ENCODE data around the gene CBX2.
"Not testable (repeated sequence)": the region's sequence is repeated elsewhere in the genome, so short reads cannot be mapped to it uniquely, and the experiment has no call there.

Gene CBX2

DNA sequence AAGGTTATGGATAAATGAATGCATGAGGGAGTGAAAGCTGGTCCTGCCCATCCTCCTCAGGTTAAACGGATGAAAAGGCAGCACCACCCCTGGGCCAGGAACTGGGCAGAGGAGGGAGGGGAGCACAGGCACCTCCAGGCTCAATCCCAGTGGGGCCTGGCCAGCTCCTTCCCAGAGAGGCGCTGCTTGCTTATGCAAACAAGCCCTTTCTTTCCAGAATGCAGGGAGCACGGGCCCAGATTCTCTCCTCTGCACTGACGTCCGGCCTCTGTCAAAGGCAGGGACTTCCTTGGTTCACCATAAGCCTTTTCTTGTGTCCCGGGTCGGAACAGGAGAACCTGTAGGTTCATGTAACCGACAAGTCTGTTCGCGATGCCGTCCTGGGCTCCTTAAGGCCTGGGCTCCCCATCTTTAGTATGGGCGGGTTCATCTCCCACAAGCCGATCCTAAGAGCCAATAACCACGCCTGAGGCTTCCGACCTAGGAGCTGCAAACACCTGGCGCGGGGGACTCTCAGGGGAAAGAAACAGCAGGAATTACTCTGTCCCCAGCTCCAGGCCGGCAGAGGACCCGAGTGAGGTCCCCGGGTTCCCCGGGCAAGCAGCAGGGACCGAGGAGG lies 30.9 kb upstream of the CBX2 start:
- Histone ChIP-seq H3K9ac (ENCODE audit: low read depth, low read length) (no peak overlapping the region), H3K9me3 (ENCODE audit: control insufficient read depth, insufficient read depth, low read length) (no peaks in the 10 kb centered on the region), H3K36me3 (ENCODE audit: control insufficient read depth, insufficient read depth, low read length) (no peaks in the 10 kb centered on the region), H3K27me3 (ENCODE audit: control insufficient read depth, insufficient read depth, low read length) (peaks cover 53% of the 10 kb centered on the region), H3K4me1 (ENCODE audit: control insufficient read depth, insufficient read depth, low read length) (peaks cover 7% of the 10 kb centered on the region), H3K4me3 (ENCODE audit: low read depth, low read length) (peak overlapping the region; percentile 37)

DNA sequence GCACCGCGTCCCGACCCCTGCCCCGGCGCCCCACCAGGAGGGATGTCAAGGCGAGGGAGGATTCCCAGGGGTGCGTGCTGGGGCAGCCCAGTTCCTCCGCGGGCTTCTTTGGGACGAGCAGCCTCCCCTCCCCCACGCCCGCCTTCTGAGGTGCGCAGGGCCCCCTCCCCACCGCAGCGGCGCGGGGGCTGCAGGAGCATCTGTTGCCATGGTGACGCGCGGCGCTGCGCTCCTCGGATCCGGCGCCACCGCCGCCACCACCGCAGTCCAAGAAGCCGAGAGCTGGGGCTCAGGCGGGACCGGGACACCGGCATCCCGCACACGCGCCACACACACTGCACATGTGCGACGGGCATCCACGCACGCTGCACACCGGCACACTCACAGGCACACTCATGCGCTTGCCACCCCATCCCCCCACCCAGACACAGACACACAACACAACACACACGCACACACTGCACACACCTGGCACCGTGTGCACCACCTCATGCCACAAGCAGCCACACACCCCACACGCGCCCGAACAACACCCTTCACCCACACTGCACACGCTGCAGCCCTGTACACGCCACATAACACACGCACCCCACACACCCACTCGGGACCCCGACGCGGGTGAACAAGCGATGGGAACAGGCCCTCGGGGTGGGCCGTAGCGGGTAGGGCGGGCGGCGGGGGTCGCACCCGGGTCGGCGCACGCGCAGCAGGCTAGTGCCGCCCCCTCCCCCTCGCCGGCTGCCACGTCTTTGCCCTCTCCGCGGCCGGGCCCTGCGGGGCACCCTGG lies 30.2 kb upstream of the CBX2 start:
- Histone ChIP-seq H3K27me3 (ENCODE audit: control insufficient read depth, insufficient read depth, low read length) (peaks cover 47% of the 10 kb centered on the region), H3K9ac (ENCODE audit: low read depth, low read length) (no peak overlapping the region), H3K4me3 (ENCODE audit: low read depth, low read length) (peak overlapping the region; percentile 74), H3K4me1 (ENCODE audit: control insufficient read depth, insufficient read depth, low read length) (peaks cover 7% of the 10 kb centered on the region), H3K36me3 (ENCODE audit: control insufficient read depth, insufficient read depth, low read length) (no peaks in the 10 kb centered on the region), H3K9me3 (ENCODE audit: control insufficient read depth, insufficient read depth, low read length) (no peaks in the 10 kb centered on the region)

DNA sequence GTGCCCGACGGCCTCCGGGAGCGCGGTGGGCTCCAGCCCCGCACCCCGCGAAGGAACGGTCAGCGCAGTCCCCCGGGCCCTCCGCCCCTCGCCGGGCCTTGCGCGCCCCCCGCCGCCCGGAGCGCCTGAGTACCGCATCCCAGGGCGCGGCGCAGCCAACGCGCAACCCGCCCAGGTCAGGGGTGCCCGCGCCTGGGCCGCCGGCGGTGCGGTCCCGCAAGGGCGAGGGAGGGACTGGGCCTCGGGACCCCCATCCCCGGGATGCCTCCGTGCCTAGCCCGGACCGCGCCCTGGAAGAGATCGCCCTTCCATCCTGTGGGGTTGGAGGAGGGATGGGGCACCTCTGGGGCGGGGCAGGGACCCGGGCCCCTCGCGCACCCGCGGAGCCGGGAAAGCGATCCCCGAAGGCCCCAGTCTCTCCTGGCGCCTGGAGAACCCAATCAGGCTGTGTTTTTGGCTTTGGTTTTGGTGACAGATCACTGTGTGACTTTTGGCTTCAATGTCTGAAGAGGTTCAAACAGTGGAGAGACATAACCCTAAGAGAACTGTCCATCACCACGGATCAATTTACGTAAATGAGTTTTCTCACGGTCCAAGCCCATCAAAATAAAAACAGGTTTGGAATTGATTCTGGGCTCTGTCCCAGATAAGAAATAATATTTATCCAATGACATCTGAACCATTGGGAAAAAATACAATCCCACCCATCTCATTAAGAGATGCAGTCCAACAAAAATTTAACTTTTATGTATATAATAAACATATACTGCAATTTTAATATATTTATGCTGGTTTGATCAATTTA lies 29.5 kb upstream of the CBX2 start:
- Histone ChIP-seq H3K9ac (ENCODE audit: low read depth, low read length) (no peak overlapping the region), H3K4me3 (ENCODE audit: low read depth, low read length) (peak overlapping the region; percentile 74), H3K36me3 (ENCODE audit: control insufficient read depth, insufficient read depth, low read length) (no peaks in the 10 kb centered on the region), H3K4me1 (ENCODE audit: control insufficient read depth, insufficient read depth, low read length) (peaks cover 7% of the 10 kb centered on the region), H3K27me3 (ENCODE audit: control insufficient read depth, insufficient read depth, low read length) (peaks cover 42% of the 10 kb centered on the region), H3K9me3 (ENCODE audit: control insufficient read depth, insufficient read depth, low read length) (no peaks in the 10 kb centered on the region)

DNA sequence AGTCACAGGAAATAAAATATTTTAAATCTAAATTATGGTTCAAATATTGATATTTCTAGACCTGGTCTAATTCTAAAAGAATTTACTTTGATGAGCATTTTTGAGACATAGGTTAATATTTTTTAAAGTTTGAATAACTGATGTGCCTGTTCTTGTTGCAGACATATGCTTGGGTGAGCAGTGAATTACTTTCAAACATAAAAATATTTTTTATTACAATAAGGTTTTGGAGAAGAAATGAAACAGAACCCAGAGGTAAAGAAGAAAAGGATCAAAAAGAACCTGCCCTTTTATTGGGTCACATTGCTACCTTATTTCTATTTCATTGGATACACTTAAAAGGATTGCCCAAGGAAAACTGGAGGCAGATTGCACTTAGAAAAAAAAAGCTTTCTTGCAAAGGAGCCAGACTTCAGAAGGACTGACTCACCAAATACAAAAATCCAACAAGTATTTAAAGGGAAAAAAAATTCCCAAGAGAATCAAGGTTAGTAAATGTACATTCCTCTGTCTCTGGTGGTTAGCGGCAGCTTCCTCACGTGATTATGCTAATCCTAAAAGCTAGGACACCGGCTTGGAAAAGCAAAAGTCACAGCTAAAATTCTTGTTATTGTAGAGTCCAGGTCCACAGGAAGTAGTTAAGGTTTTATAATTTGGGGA lies 28.7 kb upstream of the CBX2 start:
- Histone ChIP-seq H3K9ac (ENCODE audit: low read depth, low read length) (no peak overlapping the region), H3K4me1 (ENCODE audit: control insufficient read depth, insufficient read depth, low read length) (peaks cover 7% of the 10 kb centered on the region), H3K27me3 (ENCODE audit: control insufficient read depth, insufficient read depth, low read length) (peaks cover 39% of the 10 kb centered on the region), H3K36me3 (ENCODE audit: control insufficient read depth, insufficient read depth, low read length) (no peaks in the 10 kb centered on the region), H3K4me3 (ENCODE audit: low read depth, low read length) (no peak overlapping the region), H3K9me3 (ENCODE audit: control insufficient read depth, insufficient read depth, low read length) (no peaks in the 10 kb centered on the region)

DNA sequence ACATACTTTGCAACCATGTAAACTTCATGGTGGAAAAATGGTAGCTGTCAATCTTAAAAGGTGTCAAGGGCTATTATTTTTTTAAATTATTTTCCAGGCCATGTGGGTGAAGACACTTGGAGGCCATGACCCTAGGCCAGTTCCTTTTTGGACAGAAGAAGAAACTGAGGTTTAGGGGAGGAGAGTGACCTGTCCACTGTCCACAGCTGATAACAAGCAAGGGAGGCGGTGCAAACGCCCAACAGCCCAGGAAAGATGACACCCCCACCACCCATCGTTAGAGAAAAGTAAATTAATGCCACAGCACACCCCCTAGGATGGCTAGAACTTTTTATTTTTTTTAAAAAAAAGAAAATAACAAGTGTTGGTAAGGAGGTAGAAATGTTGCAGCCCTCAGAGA lies 28.0 kb upstream of the CBX2 start:
- Histone ChIP-seq H3K27me3 (ENCODE audit: control insufficient read depth, insufficient read depth, low read length) (peaks cover 39% of the 10 kb centered on the region), H3K4me3 (ENCODE audit: low read depth, low read length) (no peak overlapping the region), H3K36me3 (ENCODE audit: control insufficient read depth, insufficient read depth, low read length) (no peaks in the 10 kb centered on the region), H3K9me3 (ENCODE audit: control insufficient read depth, insufficient read depth, low read length) (no peaks in the 10 kb centered on the region), H3K4me1 (ENCODE audit: control insufficient read depth, insufficient read depth, low read length) (peaks cover 7% of the 10 kb centered on the region), H3K9ac (ENCODE audit: low read depth, low read length) (no peak overlapping the region)

DNA sequence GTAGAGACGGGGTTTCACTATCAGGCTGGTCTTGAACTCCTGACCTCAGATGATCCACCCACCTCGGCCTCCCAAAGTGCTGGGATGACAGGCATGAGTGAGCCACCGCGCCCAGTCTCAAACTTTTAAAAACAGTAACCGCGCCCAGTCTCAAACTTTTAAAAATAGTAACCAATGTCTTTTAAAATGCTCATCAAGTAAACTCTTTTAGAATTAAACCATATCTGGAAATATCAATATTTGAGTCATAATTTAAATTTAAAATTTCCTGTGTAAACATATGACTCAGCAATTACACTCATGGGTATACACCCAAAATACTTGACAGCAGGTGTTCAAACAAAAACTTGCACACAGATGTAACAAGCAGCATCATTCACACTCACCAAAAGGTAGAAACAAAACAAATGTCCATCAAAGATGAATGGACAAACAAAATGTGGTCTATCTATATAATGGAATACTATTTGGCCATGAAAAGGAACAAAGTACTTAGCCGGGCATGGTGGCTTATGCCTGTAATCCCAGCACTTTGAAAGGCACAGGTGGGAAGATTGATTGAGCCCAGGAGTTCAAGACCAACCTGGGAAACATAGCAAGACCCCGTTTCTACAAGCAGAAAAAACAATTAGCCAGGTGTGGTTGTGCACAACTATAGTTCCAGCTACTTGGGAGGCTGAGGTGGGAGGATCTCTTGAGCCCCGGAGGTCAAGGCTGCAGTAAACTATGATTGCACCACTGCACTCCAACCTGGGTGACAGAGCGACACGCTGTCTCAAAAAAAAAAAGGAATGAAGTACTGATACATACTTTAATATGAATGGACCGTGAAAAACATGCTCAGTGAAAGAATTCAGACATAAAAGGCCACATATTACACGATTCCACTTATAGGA lies 27.1 kb upstream of the CBX2 start:
- Histone ChIP-seq H3K27me3 (ENCODE audit: control insufficient read depth, insufficient read depth, low read length) (peaks cover 39% of the 10 kb centered on the region), H3K9ac (ENCODE audit: low read depth, low read length) (no peak overlapping the region), H3K4me1 (ENCODE audit: control insufficient read depth, insufficient read depth, low read length) (peaks cover 7% of the 10 kb centered on the region), H3K9me3 (ENCODE audit: control insufficient read depth, insufficient read depth, low read length) (no peaks in the 10 kb centered on the region), H3K4me3 (ENCODE audit: low read depth, low read length) (no peak overlapping the region), H3K36me3 (ENCODE audit: control insufficient read depth, insufficient read depth, low read length) (no peaks in the 10 kb centered on the region)

DNA sequence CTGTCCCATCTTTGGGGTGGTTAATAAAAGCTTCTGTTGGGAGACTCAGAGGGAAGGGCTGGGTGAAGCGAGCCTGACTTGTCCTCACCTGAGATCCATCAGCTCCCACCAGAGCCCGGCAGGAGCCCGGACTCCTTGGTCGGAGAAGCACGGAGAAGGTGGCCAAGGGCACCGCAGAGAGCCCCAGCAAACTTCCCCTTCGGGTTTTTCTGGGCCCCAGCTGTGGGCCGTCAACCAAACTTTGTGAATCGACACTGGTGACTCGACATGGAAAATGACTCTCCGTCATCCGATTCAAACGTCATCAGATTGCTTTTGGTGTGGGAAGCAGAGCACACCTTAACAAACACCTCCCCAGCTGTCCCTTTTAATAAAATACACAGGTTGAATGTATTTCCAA lies 25.8 kb upstream of the CBX2 start:
- peaks cover 29% of the 10 kb centered on the region for H3K27me3 ChIP-seq (ENCODE audit: control insufficient read depth, insufficient read depth, low read length)
- H3K9me3 ChIP-seq (ENCODE audit: control insufficient read depth, insufficient read depth, low read length), result no peaks in the 10 kb centered on the region
- H3K9ac ChIP-seq (ENCODE audit: low read depth, low read length), result no peak overlapping the region
- peaks cover 2% of the 10 kb centered on the region for H3K4me1 ChIP-seq (ENCODE audit: control insufficient read depth, insufficient read depth, low read length)
- H3K4me3 ChIP-seq (ENCODE audit: low read depth, low read length), result no peak overlapping the region
- H3K36me3 ChIP-seq (ENCODE audit: control insufficient read depth, insufficient read depth, low read length), result no peaks in the 10 kb centered on the region

DNA sequence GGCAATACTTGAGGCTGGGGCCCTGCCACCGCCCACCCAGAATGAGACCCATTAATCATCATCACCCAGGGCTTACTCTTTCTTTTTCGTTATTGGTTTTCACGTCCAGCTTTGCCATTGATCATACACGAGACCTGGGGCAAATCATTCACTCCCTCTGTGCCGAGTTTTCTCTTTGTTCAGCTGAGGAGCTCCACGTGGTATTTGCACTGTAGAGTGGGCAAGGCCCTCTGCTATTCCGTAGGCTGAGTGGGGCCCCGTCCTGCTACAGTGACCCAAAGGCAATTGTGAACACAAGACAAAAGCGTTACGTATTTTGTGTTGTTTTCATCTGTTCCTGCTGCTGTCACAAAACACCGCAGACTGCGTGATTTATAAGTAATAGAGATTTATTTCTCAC lies 23.6 kb upstream of the CBX2 start:
- H3K9me3 ChIP-seq (ENCODE audit: control insufficient read depth, insufficient read depth, low read length), result no peaks in the 10 kb centered on the region
- no peak overlapping the region for H3K4me3 ChIP-seq (ENCODE audit: low read depth, low read length)
- no peak overlapping the region for H3K9ac ChIP-seq (ENCODE audit: low read depth, low read length)
- H3K4me1 ChIP-seq (ENCODE audit: control insufficient read depth, insufficient read depth, low read length), result no peaks in the 10 kb centered on the region
- no peaks in the 10 kb centered on the region for H3K36me3 ChIP-seq (ENCODE audit: control insufficient read depth, insufficient read depth, low read length)
- H3K27me3 ChIP-seq (ENCODE audit: control insufficient read depth, insufficient read depth, low read length), result peaks cover 11% of the 10 kb centered on the region

DNA sequence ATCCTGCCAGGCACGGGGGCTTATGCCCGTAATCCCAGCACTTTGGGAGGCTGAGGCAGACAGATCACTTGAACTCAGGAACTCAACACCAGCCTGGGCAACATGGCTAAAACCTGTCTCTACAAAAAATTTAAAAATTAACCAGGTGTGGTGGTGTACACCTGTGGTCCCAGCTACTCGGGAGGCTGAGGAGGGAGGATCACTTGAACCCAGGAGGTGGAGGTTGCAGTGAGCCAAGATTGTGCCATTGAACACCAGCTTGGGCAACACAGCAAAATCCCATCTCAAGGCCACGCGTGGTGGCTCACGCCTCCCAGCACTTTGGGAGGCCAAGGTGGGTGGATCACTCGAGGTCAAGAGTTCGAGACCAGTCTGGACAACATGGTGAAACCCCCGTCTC lies 23.0 kb upstream of the CBX2 start:
- not testable (repeated sequence) for H3K9ac ChIP-seq (ENCODE audit: low read depth, low read length); H3K4me3 ChIP-seq (ENCODE audit: low read depth, low read length); H3K27me3 ChIP-seq (ENCODE audit: control insufficient read depth, insufficient read depth, low read length); H3K9me3 ChIP-seq (ENCODE audit: control insufficient read depth, insufficient read depth, low read length); H3K36me3 ChIP-seq (ENCODE audit: control insufficient read depth, insufficient read depth, low read length); H3K4me1 ChIP-seq (ENCODE audit: control insufficient read depth, insufficient read depth, low read length)

DNA sequence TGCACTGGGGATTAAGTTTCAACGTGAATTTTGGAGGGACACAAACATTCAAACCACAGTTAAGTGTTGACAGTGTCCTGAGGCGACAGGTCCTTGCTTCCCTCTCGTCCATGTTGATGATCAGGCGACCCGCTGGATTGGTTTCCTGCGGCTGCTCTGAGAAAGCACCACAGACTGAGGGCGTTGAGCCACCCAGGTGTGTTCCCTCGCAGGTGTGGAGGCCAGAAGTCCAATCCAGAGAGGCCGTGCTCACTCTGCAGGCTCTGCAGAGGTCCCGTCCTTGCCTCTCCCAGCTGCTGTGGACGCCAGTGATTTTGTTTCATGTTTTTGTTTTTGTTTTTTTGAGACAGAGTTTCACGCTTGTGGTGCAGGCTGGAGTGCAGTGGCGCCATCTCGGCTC lies 22.4 kb upstream of the CBX2 start:
- Histone ChIP-seq H3K4me3 (ENCODE audit: low read depth, low read length) (no peak overlapping the region), H3K9ac (ENCODE audit: low read depth, low read length) (no peak overlapping the region), H3K9me3 (ENCODE audit: control insufficient read depth, insufficient read depth, low read length) (no peaks in the 10 kb centered on the region), H3K27me3 (ENCODE audit: control insufficient read depth, insufficient read depth, low read length) (peaks cover 2% of the 10 kb centered on the region), H3K4me1 (ENCODE audit: control insufficient read depth, insufficient read depth, low read length) (no peaks in the 10 kb centered on the region), H3K36me3 (ENCODE audit: control insufficient read depth, insufficient read depth, low read length) (no peaks in the 10 kb centered on the region)
